Naive thymus-derived CD4-positive, alpha-beta T cell (primary cell): ENCODE data around the gene PPFIBP2. TPM values are rescaled to one million over a fixed set of nuclear protein-coding genes. Genes with fewer than 3 reads are reported as not detected.

ENCODE experiments used
- ATAC-seq: fragments of 150-1000 bp; cut with Tn5 transposase; 2 replicates; pipeline ENCODE4 v1.10.0; 2021; ENCODE audit warnings: mild to moderate bottlenecking, moderate library complexity
- CTCF ChIA-PET: fragments of 350-600 bp; sonication (Branson Sonifier 250); formaldehyde crosslinking; loops from one replicate; lab custom pipeline; 2021; ENCODE audit warnings: antibody characterized with exemption; lab: Charles Lee
- POLR2A ChIA-PET: fragments of 350-600 bp; sonication (Branson Sonifier 250); formaldehyde crosslinking; loops from one replicate; lab custom pipeline; 2021; ENCODE audit warnings: antibody characterized with exemption, inconsistent platforms; lab: Charles Lee
- DNase-seq, 9 donors: peaks; one replicate each; pipeline versions ENCODE4 v3.0.0 to v3.0.0-alpha.2; 2020 to 2022; ENCODE audit warnings: mixed read lengths in 1 of 9
- H3K27ac ChIP-seq: one replicate; pipeline ENCODE4 v1.7.0; 2013; ENCODE audit warnings: mild to moderate bottlenecking, low read depth, low read length, moderate library complexity
- H3K27me3 ChIP-seq, 2 donors: one replicate each; pipeline ENCODE4 v1.7.0; 2013; ENCODE audit warnings: low read length in 2 of 2, mild to moderate bottlenecking in 2 of 2, moderate library complexity in 2 of 2; ENCODE audit not compliant: control insufficient read depth in 2 of 2, insufficient read depth in 2 of 2
- H3K36me3 ChIP-seq, 3 experiments: 1 replicate in 2 of 3; 2 replicates in 1 of 3; pipeline ENCODE4 v1.7.0; 2013; ENCODE audit warnings: low read length in 3 of 3, mild to moderate bottlenecking in 3 of 3, moderate library complexity in 1 of 3; ENCODE audit not compliant: insufficient read depth in 3 of 3, control insufficient read depth in 2 of 3
- H3K4me1 ChIP-seq, 2 donors: one replicate each; pipeline ENCODE4 v1.7.0; 2013; ENCODE audit warnings: low read length in 2 of 2, mild to moderate bottlenecking in 2 of 2, moderate library complexity in 1 of 2; ENCODE audit not compliant: control insufficient read depth in 2 of 2, insufficient read depth in 2 of 2
- H3K4me3 ChIP-seq: 2 replicates; pipeline ENCODE4 v1.7.0; 2013; ENCODE audit warnings: mild to moderate bottlenecking, low read length
- H3K9me3 ChIP-seq, 3 experiments: 1 replicate in 2 of 3; 2 replicates in 1 of 3; pipeline ENCODE4 v1.7.0; 2013; ENCODE audit warnings: low read length in 3 of 3; ENCODE audit not compliant: control insufficient read depth in 2 of 3
- H3K27ac Mint-ChIP-seq, 9 donors: one replicate each; pipeline ENCODE4 v1.8.0; 2020 to 2022; ENCODE audit warnings: mixed read lengths in 9 of 9, mild to moderate bottlenecking in 8 of 9, moderate library complexity in 5 of 9, inconsistent platforms in 2 of 9
- H3K27me3 Mint-ChIP-seq, 5 donors: one replicate each; pipeline ENCODE4 v1.8.0; 2021 to 2022; ENCODE audit warnings: mixed read lengths in 5 of 5, mild to moderate bottlenecking in 1 of 5
- H3K36me3 Mint-ChIP-seq, 5 donors: one replicate each; pipeline ENCODE4 v1.8.0; 2020 to 2022; ENCODE audit warnings: mixed read lengths in 5 of 5, mild to moderate bottlenecking in 3 of 5, inconsistent platforms in 1 of 5
- H3K4me1 Mint-ChIP-seq, 7 donors: one replicate each; pipeline ENCODE4 v1.8.0; 2020 to 2022; ENCODE audit warnings: mixed read lengths in 7 of 7, mild to moderate bottlenecking in 3 of 7, inconsistent platforms in 1 of 7
- H3K4me3 Mint-ChIP-seq, 10 donors: one replicate each; pipeline ENCODE4 v1.8.0; 2020 to 2022; ENCODE audit warnings: mild to moderate bottlenecking in 10 of 10, mixed read lengths in 10 of 10, moderate library complexity in 6 of 10, inconsistent platforms in 2 of 10
- H3K9me3 Mint-ChIP-seq, 11 donors: one replicate each; pipeline ENCODE4 v1.8.0; 2020 to 2022; ENCODE audit warnings: mixed read lengths in 11 of 11, mild to moderate bottlenecking in 4 of 11, inconsistent platforms in 1 of 11, moderate library complexity in 1 of 11
- intact Hi-C, 2 donors: fragments of 100-400 bp; cut with micrococcal nuclease; formaldehyde crosslinking; loops; one replicate each; pipeline ENCODE4 v1.15.1; 2023
- polyA plus RNA-seq, 2 donors: library from polyadenylated mRNA; unstranded; fragments of 300-500 nt; fragmentation: Illumina TruSeq; gene quantifications; one replicate each; pipeline ENCODE4 v1.2.3, GENCODE V29; 2021
- total RNA-seq, 6 experiments: library from RNA in 5 of 6; stranded (reverse) in 5 of 6; gene quantifications; 1 replicate in 5 of 6; 2 replicates in 1 of 6; pipeline ENCODE4 v1.2.3 and lab custom pipeline; 2021 to 2026

Gene PPFIBP2
- total and polyA plus RNA-seq, 7 experiments from 2014 or later: 5.7 to 55.6 (median 42.6) TPM

DNA sequence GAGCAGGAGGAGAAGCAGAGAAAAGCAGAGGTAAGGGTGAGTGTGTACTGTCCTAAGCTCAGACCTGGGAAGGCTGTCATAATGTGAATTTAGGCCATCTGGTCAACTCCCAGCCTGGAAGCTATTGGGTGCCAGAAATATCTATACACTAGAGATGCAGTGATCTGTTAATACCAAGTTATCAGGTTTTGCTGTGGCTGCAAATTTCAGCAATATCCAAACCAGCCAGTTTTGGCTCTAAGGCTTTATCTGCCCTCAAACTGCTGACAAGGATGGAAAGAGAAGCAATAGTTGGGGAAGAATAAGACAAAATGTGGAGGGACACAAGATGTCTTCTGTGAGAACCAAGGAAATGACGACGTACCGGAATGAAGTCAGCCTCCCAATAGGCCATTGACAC, 96.6 kb downstream of the PPFIBP2 start:
- H3K27me3 ChIP-seq: no peaks in the 10 kb centered on the region
- no peaks in the 10 kb centered on the region for H3K4me1 Mint-ChIP-seq
- POLR2A ChIA-PET: no interaction called here
- H3K4me1 ChIP-seq: no peaks in the 10 kb centered on the region
- DNase-seq (no peak), ATAC-seq (no peak)
- H3K36me3 ChIP-seq: peaks cover 0 to 5% (median 0%) of the 10 kb centered on the region in 3 experiments
- no peak overlapping the region for H3K4me3 Mint-ChIP-seq
- H3K4me3 ChIP-seq: no peak overlapping the region
- CTCF ChIA-PET: interaction anchor here (0.5 to 1.1 kb wide), 2 partner anchors 98 to 1403 kb away, joined by 3 read pairs; no protein-coding TSS in a partner anchor
- intact Hi-C loops: loop anchor here in 1 of 2 donors (10.0 kb wide), 1 partner anchor 56 kb away; no protein-coding TSS in a partner anchor
- peaks cover 0 to 56% (median 7%) of the 10 kb centered on the region in 5 donors for H3K36me3 Mint-ChIP-seq
- no peaks in the 10 kb centered on the region for H3K9me3 ChIP-seq
- no peak overlapping the region for H3K27ac Mint-ChIP-seq
- peaks cover 0 to 9% (median 0%) of the 10 kb centered on the region in 5 donors for H3K27me3 Mint-ChIP-seq
- H3K27ac ChIP-seq: no peak overlapping the region
- H3K9me3 Mint-ChIP-seq: no peaks in the 10 kb centered on the region

DNA sequence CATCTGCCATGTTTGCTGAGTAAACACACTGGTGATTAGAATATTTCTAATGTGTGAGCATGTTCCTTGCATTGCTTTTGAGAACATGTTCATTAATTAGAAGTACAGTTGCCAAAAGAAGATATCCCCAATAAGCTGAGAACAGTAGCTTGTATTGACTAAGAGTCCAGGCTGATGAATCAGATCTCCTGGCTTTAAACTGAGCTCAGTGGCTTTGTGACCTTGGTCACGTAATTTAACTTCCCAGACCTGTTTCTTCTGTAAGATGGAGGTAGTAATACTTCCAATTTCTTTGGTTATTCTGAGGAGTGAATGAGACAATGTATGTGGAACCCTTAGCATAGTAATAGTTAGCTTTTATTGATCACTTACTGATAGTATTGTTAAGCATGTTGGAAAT, 97.6 kb downstream of the PPFIBP2 start:
- intact Hi-C loops: loop anchor here in 1 of 2 donors (10.0 kb wide), 1 partner anchor 57 kb away; no protein-coding TSS in a partner anchor
- H3K9me3 Mint-ChIP-seq: no peaks in the 10 kb centered on the region

DNA sequence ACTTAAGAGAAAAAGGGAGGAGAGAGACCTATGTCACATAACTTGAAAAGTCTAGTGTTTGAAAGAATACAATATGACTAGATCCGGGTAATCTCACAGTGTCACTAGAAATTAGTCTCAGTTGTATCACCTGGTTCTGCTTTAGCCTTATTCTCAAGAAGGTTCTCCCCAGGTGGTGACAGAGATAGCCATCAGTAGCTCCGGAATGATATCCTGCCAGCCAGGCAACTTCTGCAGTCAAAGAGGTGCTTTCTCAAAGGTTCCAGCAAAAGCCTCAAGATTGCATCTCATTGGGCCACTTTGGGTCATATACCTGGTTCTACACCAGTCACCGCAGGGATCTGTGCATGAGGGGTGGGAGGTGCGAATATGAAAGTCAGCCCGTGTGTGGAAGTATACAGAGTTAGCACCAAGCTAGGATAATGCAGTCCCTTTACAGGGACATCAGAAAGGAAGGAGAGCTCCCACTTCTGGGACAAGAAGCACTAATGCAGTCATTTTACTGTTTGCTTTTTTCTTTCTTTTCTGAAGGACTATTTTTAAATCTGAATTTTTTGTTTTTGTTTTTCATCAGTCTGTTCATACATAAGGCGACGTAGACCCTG, 98.4 kb downstream of the PPFIBP2 start:
- H3K4me1 Mint-ChIP-seq: no peaks in the 10 kb centered on the region
- H3K9me3 Mint-ChIP-seq: no peaks in the 10 kb centered on the region
- ChIA-PET CTCF (no interaction called here), POLR2A (no interaction called here)
- no peaks in the 10 kb centered on the region for H3K9me3 ChIP-seq
- H3K4me3 ChIP-seq: no peak overlapping the region
- H3K27me3 ChIP-seq: no peaks in the 10 kb centered on the region
- no peak overlapping the region for H3K27ac Mint-ChIP-seq
- peaks cover 0 to 5% (median 0%) of the 10 kb centered on the region in 3 experiments for H3K36me3 ChIP-seq
- H3K4me1 ChIP-seq: no peaks in the 10 kb centered on the region
- H3K36me3 Mint-ChIP-seq: peaks cover 0 to 72% (median 16%) of the 10 kb centered on the region in 5 donors
- peaks cover 0 to 9% (median 0%) of the 10 kb centered on the region in 5 donors for H3K27me3 Mint-ChIP-seq
- no peak overlapping the region for H3K27ac ChIP-seq
- intact Hi-C loops: loop anchor here in 1 of 2 donors (10.0 kb wide), 1 partner anchor 57 kb away; no protein-coding TSS in a partner anchor
- DNase-seq (no peak), ATAC-seq (no peak)
- no peak overlapping the region for H3K4me3 Mint-ChIP-seq

More for the DNA sequence above, 97.6 kb downstream of the PPFIBP2 start:
- Histone ChIP-seq H3K9me3 (no peaks in the 10 kb centered on the region), H3K4me3 (no peak overlapping the region), H3K27me3 (no peaks in the 10 kb centered on the region), H3K27ac (no peak overlapping the region), H3K36me3 (peaks cover 0 to 5% (median 0%) of the 10 kb centered on the region in 3 experiments), H3K4me1 (no peaks in the 10 kb centered on the region)
- ATAC-seq: no peak
- H3K27me3 Mint-ChIP-seq: peaks cover 0 to 9% (median 0%) of the 10 kb centered on the region in 5 donors
- ChIA-PET POLR2A (interaction anchor here (0.6 kb wide), 1 partner anchor 11 kb away, joined by 3 read pairs; no protein-coding TSS in a partner anchor), CTCF (interaction anchor here (1.1 kb wide), 1 partner anchor 54 kb away, joined by 3 read pairs; no protein-coding TSS in a partner anchor)
- peaks cover 0 to 65% (median 9%) of the 10 kb centered on the region in 5 donors for H3K36me3 Mint-ChIP-seq
- no peak overlapping the region for H3K4me3 Mint-ChIP-seq
- DNase-seq: no peak
- no peak overlapping the region for H3K27ac Mint-ChIP-seq
- H3K4me1 Mint-ChIP-seq: no peaks in the 10 kb centered on the region

DNA sequence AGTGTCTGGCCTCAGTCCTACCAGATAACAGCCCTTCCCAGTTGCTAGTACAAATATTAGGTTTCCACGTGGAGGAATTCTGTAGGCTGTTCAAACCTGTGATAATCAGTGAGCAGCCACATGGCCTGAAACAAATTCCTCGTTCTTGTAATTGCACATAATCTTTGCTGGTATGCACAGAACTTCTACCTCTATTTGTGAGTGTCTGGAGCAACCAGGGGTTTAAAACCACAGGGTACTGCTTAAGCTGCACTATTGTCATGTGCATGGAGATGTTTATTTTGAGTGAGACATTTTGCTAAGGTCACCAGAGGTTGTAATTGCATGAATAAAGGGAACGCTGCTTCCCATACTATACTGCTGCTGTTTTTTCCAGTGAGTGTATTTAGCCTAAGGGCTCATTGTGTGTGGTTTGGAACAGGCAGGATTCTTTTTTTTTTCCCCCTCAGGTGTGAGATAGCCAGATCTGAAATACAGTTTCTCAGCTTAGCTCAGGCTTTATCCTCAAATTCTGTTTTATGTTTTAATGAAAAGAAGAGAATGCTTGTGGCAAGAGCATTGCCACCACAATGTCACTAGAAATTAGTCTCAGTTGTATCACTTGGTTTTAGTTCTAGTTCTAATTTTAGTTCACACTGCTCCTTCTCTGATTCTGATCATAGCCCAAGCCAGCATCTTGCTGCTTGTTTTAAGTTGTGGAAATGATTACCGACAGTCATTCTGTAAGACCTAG, 99.0 kb downstream of the PPFIBP2 start:
- no peak for DNase-seq

DNA sequence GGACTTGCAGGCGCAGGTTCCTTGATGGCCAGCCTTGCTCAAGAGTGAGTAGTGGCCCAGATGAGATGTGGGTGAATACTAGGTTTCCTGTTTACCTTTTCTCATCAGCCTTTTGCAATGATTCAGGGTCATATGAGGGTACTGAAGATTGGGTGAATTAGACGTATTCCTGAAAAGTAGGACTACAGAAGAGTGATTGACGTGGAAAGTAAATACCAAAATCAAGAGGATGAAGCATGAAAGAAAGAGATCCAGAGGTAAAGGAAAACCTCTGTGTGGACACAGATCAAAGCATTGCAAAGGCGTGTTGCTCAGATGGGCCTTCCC, 99.6 kb downstream of the PPFIBP2 start:
- CTCF ChIA-PET: no interaction called here
- peaks cover 0 to 77% (median 16%) of the 10 kb centered on the region in 5 donors for H3K36me3 Mint-ChIP-seq
- peaks cover 0 to 4% (median 0%) of the 10 kb centered on the region in 7 donors for H3K4me1 Mint-ChIP-seq
- Histone ChIP-seq H3K4me1 (no peaks in the 10 kb centered on the region), H3K27me3 (no peaks in the 10 kb centered on the region), H3K36me3 (peaks cover 0 to 5% (median 0%) of the 10 kb centered on the region in 3 experiments), H3K4me3 (no peak overlapping the region), H3K9me3 (no peaks in the 10 kb centered on the region), H3K27ac (no peak overlapping the region)
- DNase-seq (no peak), ATAC-seq (no peak)
- intact Hi-C loops: loop anchor here in 1 of 2 donors (10.0 kb wide), 1 partner anchor 59 kb away; no protein-coding TSS in a partner anchor
- H3K27me3 Mint-ChIP-seq: peaks cover 0 to 9% (median 0%) of the 10 kb centered on the region in 5 donors
- no peak overlapping the region for H3K27ac Mint-ChIP-seq
- H3K9me3 Mint-ChIP-seq: no peaks in the 10 kb centered on the region
- POLR2A ChIA-PET: no interaction called here
- H3K4me3 Mint-ChIP-seq: no peak overlapping the region

More for the DNA sequence above, 99.0 kb downstream of the PPFIBP2 start:
- ChIA-PET CTCF (no interaction called here), POLR2A (no interaction called here)
- Histone ChIP-seq H3K9me3 (no peaks in the 10 kb centered on the region), H3K4me3 (no peak overlapping the region), H3K4me1 (no peaks in the 10 kb centered on the region), H3K27me3 (no peaks in the 10 kb centered on the region), H3K27ac (no peak overlapping the region), H3K36me3 (peaks cover 0 to 5% (median 0%) of the 10 kb centered on the region in 3 experiments)
- peaks cover 0 to 73% (median 16%) of the 10 kb centered on the region in 5 donors for H3K36me3 Mint-ChIP-seq
- H3K27ac Mint-ChIP-seq: no peak overlapping the region
- ATAC-seq: no peak
- peaks cover 0 to 9% (median 0%) of the 10 kb centered on the region in 5 donors for H3K27me3 Mint-ChIP-seq
- no peaks in the 10 kb centered on the region for H3K9me3 Mint-ChIP-seq
- H3K4me3 Mint-ChIP-seq: no peak overlapping the region
- intact Hi-C loops: loop anchor here in 1 of 2 donors (10.0 kb wide), 1 partner anchor 58 kb away; no protein-coding TSS in a partner anchor
- peaks cover 0 to under 1% (median 0%) of the 10 kb centered on the region in 7 donors for H3K4me1 Mint-ChIP-seq

GRCh38 chr11:7614656-7615055, 100.9 kb downstream of the PPFIBP2 start:
- Histone ChIP-seq H3K4me3 (no peak overlapping the region), H3K9me3 (no peaks in the 10 kb centered on the region), H3K27me3 (no peaks in the 10 kb centered on the region), H3K27ac (no peak overlapping the region), H3K36me3 (peaks cover 0 to 8% (median 0%) of the 10 kb centered on the region in 3 experiments), H3K4me1 (no peaks in the 10 kb centered on the region)
- no peak for DNase-seq
- H3K4me3 Mint-ChIP-seq: no peak overlapping the region
- peaks cover 0 to 4% (median 0%) of the 10 kb centered on the region in 7 donors for H3K4me1 Mint-ChIP-seq
- no peak for ATAC-seq
- ChIA-PET POLR2A (no interaction called here), CTCF (interaction anchor here (1.2 kb wide), 1 partner anchor 10 kb away, joined by 4 read pairs; no protein-coding TSS in a partner anchor)
- peaks cover 0 to 74% (median 21%) of the 10 kb centered on the region in 5 donors for H3K36me3 Mint-ChIP-seq
- intact Hi-C loops: loop anchor here (5.0 to 10.0 kb wide), 2 partner anchors 60 to 102 kb away; partner anchors contain the start of gene PPFIBP2 (in 1 of the 2)
- H3K27me3 Mint-ChIP-seq: peaks cover 0 to 7% (median 0%) of the 10 kb centered on the region in 5 donors
- H3K9me3 Mint-ChIP-seq: no peaks in the 10 kb centered on the region
- H3K27ac Mint-ChIP-seq: no peak overlapping the region
